Embryonic facial prominence (tissue), 1 donor: ENCODE measurements around the gene GTF3C4.

Experiments used
- DNase-seq: peaks from one replicate; pipeline ENCODE4 v3.0.0-alpha.2; 2016; ENCODE audit errors: extremely low spot score

The GTF3C4 gene

GRCh38 chr9:132730054-132731033 is 60.1 kb downstream of the GTF3C4 start:
- DNase-seq: no peak

DNA sequence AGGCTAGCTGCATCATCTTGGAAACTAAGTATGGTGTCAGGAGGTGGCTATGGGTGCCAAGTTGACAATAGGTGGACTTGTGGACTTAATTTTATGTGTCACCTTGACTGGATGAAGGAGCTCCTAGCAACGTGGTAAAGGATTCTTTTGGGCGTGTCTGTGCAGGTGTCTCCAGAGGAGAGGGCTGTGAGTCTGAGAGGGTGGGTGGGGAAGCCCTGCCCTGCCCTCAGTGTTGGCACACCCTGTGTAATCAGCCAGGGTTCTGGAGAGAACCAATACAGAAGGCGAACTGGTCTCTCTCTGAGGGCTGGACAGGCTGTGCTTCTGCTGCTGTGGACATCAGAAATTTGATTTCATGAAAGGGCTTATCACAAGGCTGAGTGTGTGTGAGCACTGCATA is 61.0 kb downstream of the GTF3C4 start:
- no peak for DNase-seq

GRCh38 chr9:132732326-132733259 is 62.3 kb downstream of the GTF3C4 start:
- DNase-seq: no peak

DNA sequence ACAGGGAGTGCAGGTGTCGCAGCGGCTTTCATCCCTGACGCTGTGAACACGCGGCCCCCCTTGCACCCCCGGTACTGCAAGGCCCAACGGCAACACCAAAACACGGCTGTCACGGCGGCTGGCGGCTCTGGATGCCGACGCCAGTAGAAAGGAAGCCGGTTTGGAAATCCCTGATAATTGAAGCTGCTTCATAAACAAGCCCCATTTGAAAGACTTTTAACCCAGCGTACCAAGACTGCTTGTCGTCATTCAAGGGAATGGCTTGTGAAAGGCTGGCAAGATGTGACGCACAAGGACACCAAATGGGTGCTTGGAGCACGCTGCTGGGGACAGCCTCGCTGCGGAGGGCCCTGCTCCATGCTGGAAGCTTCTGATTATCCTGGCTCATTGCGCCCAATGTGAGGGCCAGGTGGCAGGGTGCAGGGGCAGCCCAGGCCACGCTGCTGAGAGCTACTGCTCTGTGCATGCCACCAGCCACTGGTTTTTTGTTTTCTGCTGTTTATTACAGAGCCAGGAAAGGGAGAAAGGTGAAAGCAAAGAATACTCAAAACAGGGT is 63.1 kb downstream of the GTF3C4 start:
- DNase-seq: no peak

DNA sequence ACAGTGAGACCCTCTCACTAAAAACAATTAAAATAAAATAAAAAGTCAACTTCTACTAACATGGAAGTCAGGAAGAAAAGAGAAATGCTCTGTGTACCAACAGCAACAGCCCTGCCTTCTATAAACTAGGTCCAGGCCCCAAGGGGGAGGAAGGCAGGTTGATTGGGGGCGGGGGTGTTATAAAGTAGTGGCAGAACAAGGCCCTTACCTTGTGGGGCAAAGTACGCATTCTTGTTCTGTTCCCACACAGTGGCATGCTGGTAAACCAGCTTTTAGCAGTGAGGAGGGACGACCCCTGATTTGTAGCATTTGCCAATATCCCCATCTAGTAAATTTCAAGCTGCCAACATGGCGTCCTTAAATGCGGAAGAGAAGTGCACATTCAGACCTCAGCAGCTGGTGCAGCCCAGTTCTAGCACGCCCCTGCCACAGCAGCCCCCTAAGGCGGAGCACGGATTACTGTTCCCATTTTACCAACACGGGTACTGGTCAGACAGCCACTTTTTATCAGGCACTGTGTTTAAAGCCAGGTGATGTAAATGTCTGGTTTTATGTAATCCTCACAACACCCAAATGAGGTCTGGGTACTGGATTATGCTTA is 69.5 kb downstream of the GTF3C4 start:
- DNase-seq: no peak

- DNase-seq: no peak
These were observed 70.5 kb downstream of the GTF3C4 start for GRCh38 chr9:132740526-132741309.

GRCh38 chr9:132742821-132743311 is 72.6 kb downstream of the GTF3C4 start:
- no peak for DNase-seq

GRCh38 chr9:132743931-132744479 is 73.7 kb downstream of the GTF3C4 start:
- DNase-seq: no peak
